GM21390 (cell line): Measurements from ENCODE around the gene MESP2.
"Not testable (repeated sequence)": the region's sequence is repeated elsewhere in the genome, so short reads cannot be mapped to it uniquely, and the experiment has no call there.

Experiments
- ATAC-seq: cut with Tn5 transposase; IDR thresholded peaks from one replicate; pipeline ENCODE4 v1.9.1; 2021; ENCODE audit not compliant: unreplicated experiment

The MESP2 gene

GRCh38 chr15:89780601-89781000 lies 4.5 kb downstream of the MESP2 start:
- ATAC-seq, result no peak

DNA sequence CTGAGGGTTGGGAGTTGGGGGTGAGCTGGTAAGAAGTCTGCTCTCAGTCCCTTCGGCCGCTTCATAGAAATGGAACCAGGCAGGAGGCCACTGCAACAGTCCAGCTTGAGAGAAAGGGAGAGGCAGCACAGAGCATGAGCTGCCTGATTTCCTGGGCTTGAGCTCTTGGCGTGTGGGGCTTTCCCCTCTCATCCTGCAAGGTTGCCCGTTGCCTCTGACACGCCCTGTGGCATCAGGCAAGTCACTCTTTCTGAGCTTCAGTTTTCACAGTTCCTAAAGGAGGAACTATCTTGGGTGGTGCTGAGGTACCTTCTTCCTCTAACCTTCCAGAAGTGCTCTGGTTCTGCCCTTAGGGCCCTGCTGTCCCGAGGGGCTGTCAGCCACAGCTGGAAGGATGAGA lies 4.9 kb downstream of the MESP2 start:
- no peak for ATAC-seq

DNA sequence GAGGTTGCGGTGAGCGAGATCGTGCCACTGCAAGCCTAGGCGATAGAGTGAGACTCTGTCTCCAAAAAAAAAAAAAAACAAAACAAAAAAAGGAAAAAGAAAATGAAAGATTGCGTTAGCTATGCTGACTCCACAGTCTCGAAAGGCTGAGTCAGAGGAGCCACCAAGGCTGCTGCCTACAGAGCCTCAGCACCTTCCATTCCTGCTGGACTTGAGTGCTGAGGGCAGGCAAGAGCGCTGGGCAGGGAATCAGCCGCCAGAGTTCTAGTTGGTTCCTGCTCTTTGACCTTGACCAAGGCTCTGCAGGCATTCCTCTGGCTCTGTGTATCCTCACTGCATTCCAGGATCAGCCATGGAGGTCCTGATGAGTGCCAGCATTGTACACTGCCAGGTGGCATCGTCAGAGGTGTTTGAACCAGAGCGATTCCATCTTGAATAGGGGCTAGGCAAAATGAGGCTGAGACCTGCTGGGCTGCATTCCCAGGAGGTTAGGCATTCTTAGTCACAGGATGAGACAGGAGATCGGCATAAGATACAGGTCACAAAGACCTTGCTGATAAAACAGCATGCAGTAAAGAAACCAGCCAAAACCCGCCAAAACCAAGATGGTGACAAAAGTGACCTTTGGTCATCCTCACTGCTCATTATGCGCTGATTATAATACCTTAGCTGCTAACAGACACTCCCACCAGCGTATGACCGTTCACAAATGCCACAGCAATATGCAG lies 5.9 kb downstream of the MESP2 start:
- ATAC-seq, result no peak

GRCh38 chr15:89782619-89782950 lies 6.5 kb downstream of the MESP2 start:
- not testable (repeated sequence) for ATAC-seq

- ATAC-seq, result no peak
Observed at GRCh38 chr15:89783111-89783860, 7.2 kb downstream of the MESP2 start.

DNA sequence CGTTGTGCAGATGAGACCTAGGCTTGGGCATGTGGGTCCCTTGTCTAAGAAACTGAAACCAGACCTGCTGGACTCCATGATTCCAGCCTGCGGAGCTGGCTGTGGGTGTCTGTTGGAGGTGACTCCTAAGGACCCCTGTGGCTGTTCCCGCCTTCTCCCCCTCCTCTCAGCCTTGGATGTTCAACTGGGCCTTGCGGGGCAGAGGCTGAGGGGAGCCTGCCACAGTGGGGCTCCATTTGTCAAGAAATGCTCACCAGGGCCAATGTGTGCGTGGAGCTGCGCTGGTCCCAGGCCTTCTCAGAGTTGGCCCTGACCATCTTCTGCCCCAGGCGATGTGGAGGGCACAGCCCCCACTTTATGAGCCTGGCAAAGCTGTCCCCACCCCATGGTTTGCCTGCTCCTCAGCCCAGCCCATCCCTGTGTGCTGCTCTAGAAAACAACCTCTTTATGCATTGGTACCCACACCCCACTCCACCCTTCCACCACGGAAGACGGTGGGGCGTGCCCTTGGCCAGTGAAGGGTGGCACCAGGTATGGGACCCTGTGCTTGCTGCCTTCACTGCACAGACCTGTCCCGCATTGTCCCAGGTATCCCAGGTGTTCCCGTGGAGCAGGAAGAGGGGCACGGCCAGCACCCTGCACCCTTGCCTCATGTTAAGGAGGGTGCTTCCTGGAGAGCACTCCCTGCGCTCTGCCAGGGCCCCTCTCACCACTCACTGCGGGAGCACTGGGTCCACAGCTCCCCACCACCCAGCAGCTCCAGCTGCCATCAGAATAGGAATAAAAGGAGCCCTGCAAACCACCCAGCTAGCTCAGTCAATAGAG lies 7.9 kb downstream of the MESP2 start:
- ATAC-seq, result no peak

DNA sequence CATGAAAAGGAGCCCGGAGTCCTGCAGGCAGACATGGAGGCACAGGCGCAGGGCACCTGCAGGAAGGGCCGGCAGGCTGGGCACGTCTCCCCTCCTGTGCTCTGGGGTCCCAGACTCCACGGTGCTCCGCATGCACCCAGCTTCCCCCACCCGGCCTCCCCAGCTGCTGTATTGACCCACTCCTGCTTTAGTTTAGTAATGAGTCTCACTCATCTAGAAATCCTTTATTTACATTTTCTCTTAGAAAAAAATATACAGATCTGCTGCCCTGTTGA lies 8.5 kb downstream of the MESP2 start:
- no peak for ATAC-seq

- ATAC-seq, result no peak
Observed at GRCh38 chr15:89785064-89785773, 9.1 kb downstream of the MESP2 start.

DNA sequence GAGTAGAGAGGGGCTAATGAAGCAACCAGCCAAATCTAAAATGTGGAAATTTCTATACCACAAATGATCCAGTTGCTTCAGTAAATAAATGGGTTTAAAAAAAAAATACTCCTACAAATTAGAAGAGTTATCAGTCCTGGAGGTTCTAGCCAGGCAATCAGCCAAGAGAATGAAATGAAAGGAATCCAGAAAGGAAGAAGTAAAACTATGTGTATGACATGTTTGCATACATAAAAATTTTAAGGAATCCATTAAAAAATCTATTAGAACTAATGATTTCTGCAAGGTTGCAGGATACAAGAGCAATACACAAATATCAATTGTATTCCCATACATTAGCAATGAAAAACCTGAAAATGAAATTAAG lies 9.6 kb downstream of the MESP2 start:
- no peak for ATAC-seq

DNA sequence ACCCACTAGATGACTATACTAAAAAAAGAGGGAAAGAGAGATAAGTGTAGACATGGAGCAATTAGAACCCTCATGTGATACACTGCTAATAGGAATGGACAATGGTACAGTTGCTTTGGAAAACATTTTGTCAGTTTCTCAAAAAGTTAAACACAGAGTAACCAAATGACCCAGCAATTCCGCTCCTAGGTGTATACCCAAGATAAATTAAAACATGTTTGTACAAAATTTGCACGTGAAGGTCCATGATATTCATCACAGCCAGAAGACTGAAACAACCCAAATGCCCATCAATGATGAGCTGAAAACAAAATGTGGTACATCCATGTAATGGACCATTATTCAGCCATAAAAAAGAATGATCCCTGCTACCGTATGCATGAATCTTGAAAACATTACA lies 11.8 kb downstream of the MESP2 start:
- no peak for ATAC-seq

DNA sequence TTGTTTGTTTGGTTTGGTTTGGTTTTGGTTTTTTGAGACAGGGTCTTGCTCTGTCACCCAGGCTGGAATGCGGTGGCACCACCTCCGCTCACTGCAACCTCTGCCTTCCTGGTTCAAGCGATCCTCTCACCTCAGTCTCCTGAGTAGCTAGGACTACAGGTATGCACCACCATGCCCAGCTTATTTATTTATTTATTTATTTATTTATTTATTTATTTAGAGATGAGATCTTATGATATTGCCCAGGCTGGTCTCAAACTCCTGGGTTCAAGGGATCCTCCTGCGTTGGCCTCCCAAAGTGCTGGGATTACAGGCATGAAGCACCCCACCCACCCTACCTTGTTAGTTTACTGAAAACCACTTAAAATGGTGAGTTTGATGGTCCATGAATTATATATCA lies 12.5 kb downstream of the MESP2 start:
- ATAC-seq, result not testable (repeated sequence)

GRCh38 chr15:89790206-89790605 lies 14.1 kb downstream of the MESP2 start:
- no peak for ATAC-seq

GRCh38 chr15:89790661-89791060 lies 14.5 kb downstream of the MESP2 start:
- ATAC-seq, result no peak

GRCh38 chr15:89792106-89792805 lies 16.1 kb downstream of the MESP2 start:
- no peak for ATAC-seq

- ATAC-seq, result no peak
Observed at GRCh38 chr15:89794627-89795241, 18.6 kb downstream of the MESP2 start.

- no peak for ATAC-seq
Observed at GRCh38 chr15:89795996-89796395, 19.9 kb downstream of the MESP2 start.

DNA sequence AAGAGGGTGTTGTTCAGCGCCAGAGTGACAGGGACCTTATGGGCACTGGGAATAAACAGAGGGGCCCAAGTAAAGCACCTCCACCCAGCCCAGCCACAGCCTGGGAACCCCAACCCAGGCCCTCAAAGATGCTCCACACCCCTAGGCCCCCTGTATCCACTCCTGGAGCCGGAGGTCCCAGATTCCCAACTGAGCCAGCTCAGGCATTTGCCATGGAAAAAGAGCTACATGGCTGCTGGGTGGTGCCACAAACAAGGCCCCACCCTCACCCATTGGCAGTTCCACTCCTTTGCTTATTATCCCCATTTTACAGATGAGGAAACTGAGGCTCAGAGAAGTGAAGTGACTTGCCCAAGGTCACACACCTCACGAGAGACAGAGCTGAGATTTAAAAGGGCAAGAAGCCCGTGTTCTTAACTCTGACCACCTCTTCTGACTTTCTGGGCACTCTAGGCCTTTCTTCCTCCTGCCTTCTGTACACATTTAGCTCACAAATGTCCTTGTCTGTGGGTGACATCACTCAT lies 21.6 kb downstream of the MESP2 start:
- ATAC-seq, result no peak

DNA sequence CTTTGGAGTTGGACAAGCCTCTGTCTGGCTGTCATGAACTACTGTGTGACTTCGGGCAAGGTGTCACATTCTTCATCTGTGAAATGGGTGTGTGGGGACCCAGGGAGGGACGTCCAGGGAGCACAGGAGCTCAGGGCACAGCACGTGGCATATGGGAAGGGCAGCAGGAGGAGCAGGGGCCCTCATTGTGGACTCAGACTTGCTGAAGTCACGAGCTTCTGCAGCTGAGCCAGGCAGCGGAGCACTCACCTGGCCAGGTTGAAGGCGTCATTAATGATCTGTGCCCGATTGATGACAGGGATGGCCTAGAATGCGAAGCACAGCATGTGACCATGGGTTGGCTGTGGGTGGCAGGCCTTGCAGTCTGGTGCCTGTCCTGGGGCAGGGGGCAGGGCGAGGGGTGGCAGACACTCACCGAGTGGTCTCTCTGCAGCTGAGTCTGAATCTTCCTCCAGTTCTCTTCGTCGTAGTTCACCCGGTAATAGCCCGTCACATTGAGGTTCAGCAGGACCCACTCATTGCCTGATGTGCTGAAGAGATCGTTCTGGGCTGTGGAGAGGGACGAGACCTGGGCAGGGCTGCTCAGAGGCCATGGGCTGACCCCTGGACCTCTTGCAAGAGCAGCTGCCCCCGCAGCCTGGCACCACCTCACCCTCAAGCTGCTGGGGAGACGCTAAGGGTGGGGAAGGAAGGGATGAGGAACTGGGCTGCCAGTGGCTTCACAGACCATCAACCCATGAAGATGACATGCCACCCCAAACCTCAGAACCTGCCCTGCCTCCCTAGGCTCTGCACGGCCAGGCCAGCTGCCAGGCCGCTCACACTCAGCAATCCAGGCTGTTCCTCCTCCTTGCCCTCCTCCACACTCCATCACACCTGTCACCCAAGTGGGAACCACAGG lies 23.1 kb downstream of the MESP2 start:
- no peak for ATAC-seq

DNA sequence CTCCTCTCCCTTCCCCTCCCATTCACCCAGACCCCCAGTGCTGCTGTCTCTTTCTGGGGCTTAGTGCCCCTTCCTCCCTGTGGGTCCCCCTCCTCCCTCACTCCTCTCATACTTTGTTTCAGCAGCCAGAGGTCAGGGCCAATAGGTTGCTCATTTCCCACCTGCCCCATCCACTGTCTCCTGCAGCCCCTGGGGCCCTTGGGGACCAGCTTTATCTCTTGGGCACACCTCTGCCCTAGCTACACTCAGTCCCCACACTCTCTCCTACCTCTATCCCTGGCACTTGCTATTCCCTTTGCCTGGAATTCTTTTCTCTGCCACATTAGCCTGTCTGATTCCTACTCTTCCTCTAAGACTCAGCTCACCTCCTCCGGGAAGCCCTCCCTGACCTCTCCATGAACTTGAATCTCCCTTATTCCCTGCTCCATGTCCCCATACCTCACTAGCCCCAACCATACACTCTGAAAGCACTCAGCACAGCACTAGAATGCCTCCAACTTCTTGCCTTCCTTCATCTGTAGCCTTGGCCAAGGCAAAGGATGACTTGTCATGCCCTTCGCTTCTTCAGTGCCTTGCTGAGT lies 23.9 kb downstream of the MESP2 start:
- no peak for ATAC-seq
